GM19328 (cell line): ENCODE data around the gene USH2A.

Experiments used
- ATAC-seq: cut with Tn5 transposase; IDR thresholded peaks from one replicate; pipeline ENCODE4 v1.9.1; 2021; ENCODE audit warnings: mild to moderate bottlenecking, moderate library complexity; ENCODE audit not compliant: unreplicated experiment

USH2A gene

GRCh38 chr1:215739025-215739424, 684.2 kb downstream of the USH2A start:
- no peak for ATAC-seq

- no peak for ATAC-seq
These were observed 691.5 kb downstream of the USH2A start for GRCh38 chr1:215731699-215732098.

GRCh38 chr1:215730600-215730999, 692.6 kb downstream of the USH2A start:
- ATAC-seq = no peak

- no peak for ATAC-seq
These were observed 695.1 kb downstream of the USH2A start for GRCh38 chr1:215728169-215728568.

- no peak for ATAC-seq
These were observed 703.1 kb downstream of the USH2A start for GRCh38 chr1:215720126-215720525.

GRCh38 chr1:215719552-215719951, 703.7 kb downstream of the USH2A start:
- ATAC-seq = no peak

- no peak for ATAC-seq
These were observed 704.5 kb downstream of the USH2A start for GRCh38 chr1:215718575-215719287.

- ATAC-seq = no peak
These were observed 705.4 kb downstream of the USH2A start for GRCh38 chr1:215717677-215718426.

- ATAC-seq = no peak
These were observed 712.4 kb downstream of the USH2A start for GRCh38 chr1:215710899-215711225.

GRCh38 chr1:215710036-215710898, 713.0 kb downstream of the USH2A start:
- ATAC-seq = peak; percentile 67

GRCh38 chr1:215704089-215704860, 719.0 kb downstream of the USH2A start:
- ATAC-seq = no peak

GRCh38 chr1:215682232-215682631, 741.0 kb downstream of the USH2A start:
- ATAC-seq = no peak

GRCh38 chr1:215681041-215681440, 742.2 kb downstream of the USH2A start:
- no peak for ATAC-seq

- ATAC-seq = no peak
These were observed 744.0 kb downstream of the USH2A start for GRCh38 chr1:215679231-215679630.

GRCh38 chr1:215677112-215677511, 746.1 kb downstream of the USH2A start:
- no peak for ATAC-seq

GRCh38 chr1:215673943-215674342, 749.3 kb downstream of the USH2A start:
- ATAC-seq = no peak

GRCh38 chr1:215672482-215672881, 750.8 kb downstream of the USH2A start:
- no peak for ATAC-seq

GRCh38 chr1:215669806-215670491, 753.3 kb downstream of the USH2A start:
- ATAC-seq = no peak

GRCh38 chr1:215667761-215668160, 755.5 kb downstream of the USH2A start:
- no peak for ATAC-seq

GRCh38 chr1:215665215-215665614, 758.0 kb downstream of the USH2A start:
- no peak for ATAC-seq
